H1 (cell line): Measurements from ENCODE around the gene EGFR. TPM values are rescaled to one million over a fixed set of nuclear protein-coding genes. Genes with fewer than 3 reads are reported as not detected.

Source experiments
- CHD1 ChIP-seq: IDR thresholded peaks from 2 replicates; pipeline ENCODE4 v1.6.1; 2012; ENCODE audit warnings: low read depth, low read length, improper control_type of control experiment
- EGR1 ChIP-seq: IDR thresholded peaks from 2 replicates; pipeline ENCODE4 v1.6.1; 2011; ENCODE audit warnings: low read depth, low read length, borderline replicate concordance
- HDAC6 ChIP-seq: IDR thresholded peaks from one replicate; pipeline ENCODE4 v1.7.1; 2012; ENCODE audit warnings: low read depth, mild to moderate bottlenecking, inconsistent platforms, low read length, moderate library complexity
- KDM5A ChIP-seq: fragments of 200-600 bp; IDR thresholded peaks from 2 replicates; pipeline ENCODE4 v1.7.1; 2012; ENCODE audit warnings: mild to moderate bottlenecking, low read length, inconsistent platforms, mixed read lengths
- MAFK ChIP-seq: IDR thresholded peaks from 2 replicates; pipeline ENCODE4 v1.6.1; 2012; ENCODE audit warnings: low read depth, mild to moderate bottlenecking, improper control_type of control experiment, low read length
- NRF1 ChIP-seq: IDR thresholded peaks from 2 replicates; pipeline ENCODE4 v1.6.1; 2011; ENCODE audit warnings: mild to moderate bottlenecking, low read depth, low read length, improper control_type of control experiment
- SIRT6 ChIP-seq: IDR thresholded peaks from one replicate; pipeline ENCODE4 v1.7.1; 2012; ENCODE audit warnings: low read length, inconsistent platforms
- TCF12 ChIP-seq: IDR thresholded peaks from 2 replicates; pipeline ENCODE4 v1.6.1; 2011; ENCODE audit warnings: low read depth, mild to moderate bottlenecking, low read length
- polyA plus RNA-seq, 7 experiments: library from polyadenylated mRNA; depleted of rRNA in 3 of 7; stranded (reverse) in 5 of 7; unstranded in 2 of 7; fragments of >200 nt in 5 of 7; fragments of 200-250 nt in 2 of 7; gene quantifications; 1 replicate in 5 of 7; 2 replicates in 1 of 7; 4 replicates in 1 of 7; pipeline versions ENCODE4 v1.2.1 to v1.2.3, GENCODE V29; 2011 to 2013; ENCODE audit warnings: missing spikeins in 2 of 7, mixed read lengths in 2 of 7
- total RNA-seq: library from RNA; stranded (reverse); fragmentation: NEBNext Ultra II Directional; extraction: Animal tissue kit (Norgen Biotek cat#: 25700); gene quantifications from 2 replicates; pipeline ENCODE4 v1.2.1, GENCODE V29; 2021
- TF ChIP-seq, protein P1 (sequence below): fragments of 300-600 bp; sonication (generic); IDR thresholded peaks from 2 replicates; pipeline ENCODE4 v1.7.1; 2012; ENCODE audit warnings: low read length, moderate library complexity, mild to moderate bottlenecking, inconsistent platforms; ENCODE audit not compliant: insufficient replicate concordance

Gene EGFR
- total and polyA plus RNA-seq, 2 of the 8 experiments (the other 6 are each of a cell fraction or from before 2014, with no cell fraction given), result 1.9 to 5.8 TPM

DNA sequence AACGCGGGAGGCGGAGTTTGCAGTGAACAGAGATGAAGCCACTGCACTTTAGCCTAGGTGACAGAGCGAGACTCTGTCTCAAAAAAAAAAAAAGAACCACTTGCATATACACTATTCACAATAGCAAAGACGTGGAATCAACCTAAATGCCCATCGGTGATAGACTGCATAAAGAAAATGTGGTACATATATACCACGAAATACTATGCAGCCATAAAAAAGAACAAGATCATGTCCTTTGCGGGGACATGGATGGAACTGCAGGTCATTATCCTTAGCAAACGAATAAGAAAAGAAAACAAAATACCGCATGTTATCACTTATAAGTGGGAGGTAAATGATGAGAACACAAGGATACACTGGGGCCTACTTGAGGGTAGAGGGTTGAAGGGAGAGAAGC lies 39.5 kb downstream of the EGFR start (continued):
- TF ChIP-seq, protein P1, sequence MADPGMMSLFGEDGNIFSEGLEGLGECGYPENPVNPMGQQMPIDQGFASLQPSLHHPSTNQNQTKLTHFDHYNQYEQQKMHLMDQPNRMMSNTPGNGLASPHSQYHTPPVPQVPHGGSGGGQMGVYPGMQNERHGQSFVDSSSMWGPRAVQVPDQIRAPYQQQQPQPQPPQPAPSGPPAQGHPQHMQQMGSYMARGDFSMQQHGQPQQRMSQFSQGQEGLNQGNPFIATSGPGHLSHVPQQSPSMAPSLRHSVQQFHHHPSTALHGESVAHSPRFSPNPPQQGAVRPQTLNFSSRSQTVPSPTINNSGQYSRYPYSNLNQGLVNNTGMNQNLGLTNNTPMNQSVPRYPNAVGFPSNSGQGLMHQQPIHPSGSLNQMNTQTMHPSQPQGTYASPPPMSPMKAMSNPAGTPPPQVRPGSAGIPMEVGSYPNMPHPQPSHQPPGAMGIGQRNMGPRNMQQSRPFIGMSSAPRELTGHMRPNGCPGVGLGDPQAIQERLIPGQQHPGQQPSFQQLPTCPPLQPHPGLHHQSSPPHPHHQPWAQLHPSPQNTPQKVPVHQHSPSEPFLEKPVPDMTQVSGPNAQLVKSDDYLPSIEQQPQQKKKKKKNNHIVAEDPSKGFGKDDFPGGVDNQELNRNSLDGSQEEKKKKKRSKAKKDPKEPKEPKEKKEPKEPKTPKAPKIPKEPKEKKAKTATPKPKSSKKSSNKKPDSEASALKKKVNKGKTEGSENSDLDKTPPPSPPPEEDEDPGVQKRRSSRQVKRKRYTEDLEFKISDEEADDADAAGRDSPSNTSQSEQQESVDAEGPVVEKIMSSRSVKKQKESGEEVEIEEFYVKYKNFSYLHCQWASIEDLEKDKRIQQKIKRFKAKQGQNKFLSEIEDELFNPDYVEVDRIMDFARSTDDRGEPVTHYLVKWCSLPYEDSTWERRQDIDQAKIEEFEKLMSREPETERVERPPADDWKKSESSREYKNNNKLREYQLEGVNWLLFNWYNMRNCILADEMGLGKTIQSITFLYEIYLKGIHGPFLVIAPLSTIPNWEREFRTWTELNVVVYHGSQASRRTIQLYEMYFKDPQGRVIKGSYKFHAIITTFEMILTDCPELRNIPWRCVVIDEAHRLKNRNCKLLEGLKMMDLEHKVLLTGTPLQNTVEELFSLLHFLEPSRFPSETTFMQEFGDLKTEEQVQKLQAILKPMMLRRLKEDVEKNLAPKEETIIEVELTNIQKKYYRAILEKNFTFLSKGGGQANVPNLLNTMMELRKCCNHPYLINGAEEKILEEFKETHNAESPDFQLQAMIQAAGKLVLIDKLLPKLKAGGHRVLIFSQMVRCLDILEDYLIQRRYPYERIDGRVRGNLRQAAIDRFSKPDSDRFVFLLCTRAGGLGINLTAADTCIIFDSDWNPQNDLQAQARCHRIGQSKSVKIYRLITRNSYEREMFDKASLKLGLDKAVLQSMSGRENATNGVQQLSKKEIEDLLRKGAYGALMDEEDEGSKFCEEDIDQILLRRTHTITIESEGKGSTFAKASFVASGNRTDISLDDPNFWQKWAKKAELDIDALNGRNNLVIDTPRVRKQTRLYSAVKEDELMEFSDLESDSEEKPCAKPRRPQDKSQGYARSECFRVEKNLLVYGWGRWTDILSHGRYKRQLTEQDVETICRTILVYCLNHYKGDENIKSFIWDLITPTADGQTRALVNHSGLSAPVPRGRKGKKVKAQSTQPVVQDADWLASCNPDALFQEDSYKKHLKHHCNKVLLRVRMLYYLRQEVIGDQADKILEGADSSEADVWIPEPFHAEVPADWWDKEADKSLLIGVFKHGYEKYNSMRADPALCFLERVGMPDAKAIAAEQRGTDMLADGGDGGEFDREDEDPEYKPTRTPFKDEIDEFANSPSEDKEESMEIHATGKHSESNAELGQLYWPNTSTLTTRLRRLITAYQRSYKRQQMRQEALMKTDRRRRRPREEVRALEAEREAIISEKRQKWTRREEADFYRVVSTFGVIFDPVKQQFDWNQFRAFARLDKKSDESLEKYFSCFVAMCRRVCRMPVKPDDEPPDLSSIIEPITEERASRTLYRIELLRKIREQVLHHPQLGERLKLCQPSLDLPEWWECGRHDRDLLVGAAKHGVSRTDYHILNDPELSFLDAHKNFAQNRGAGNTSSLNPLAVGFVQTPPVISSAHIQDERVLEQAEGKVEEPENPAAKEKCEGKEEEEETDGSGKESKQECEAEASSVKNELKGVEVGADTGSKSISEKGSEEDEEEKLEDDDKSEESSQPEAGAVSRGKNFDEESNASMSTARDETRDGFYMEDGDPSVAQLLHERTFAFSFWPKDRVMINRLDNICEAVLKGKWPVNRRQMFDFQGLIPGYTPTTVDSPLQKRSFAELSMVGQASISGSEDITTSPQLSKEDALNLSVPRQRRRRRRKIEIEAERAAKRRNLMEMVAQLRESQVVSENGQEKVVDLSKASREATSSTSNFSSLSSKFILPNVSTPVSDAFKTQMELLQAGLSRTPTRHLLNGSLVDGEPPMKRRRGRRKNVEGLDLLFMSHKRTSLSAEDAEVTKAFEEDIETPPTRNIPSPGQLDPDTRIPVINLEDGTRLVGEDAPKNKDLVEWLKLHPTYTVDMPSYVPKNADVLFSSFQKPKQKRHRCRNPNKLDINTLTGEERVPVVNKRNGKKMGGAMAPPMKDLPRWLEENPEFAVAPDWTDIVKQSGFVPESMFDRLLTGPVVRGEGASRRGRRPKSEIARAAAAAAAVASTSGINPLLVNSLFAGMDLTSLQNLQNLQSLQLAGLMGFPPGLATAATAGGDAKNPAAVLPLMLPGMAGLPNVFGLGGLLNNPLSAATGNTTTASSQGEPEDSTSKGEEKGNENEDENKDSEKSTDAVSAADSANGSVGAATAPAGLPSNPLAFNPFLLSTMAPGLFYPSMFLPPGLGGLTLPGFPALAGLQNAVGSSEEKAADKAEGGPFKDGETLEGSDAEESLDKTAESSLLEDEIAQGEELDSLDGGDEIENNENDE, result no peak
- TF ChIP-seq HDAC6, result no peak
- no peak for TF ChIP-seq MAFK
- TF ChIP-seq NRF1, result no peak
- no peak for TF ChIP-seq KDM5A
- TF ChIP-seq EGR1, result no peak
- no peak for TF ChIP-seq SIRT6
- TF ChIP-seq CHD1, result no peak
- TF ChIP-seq TCF12, result no peak
